Measurements from ENCODE around the gene ZSCAN9.

The ZSCAN9 gene

DNA sequence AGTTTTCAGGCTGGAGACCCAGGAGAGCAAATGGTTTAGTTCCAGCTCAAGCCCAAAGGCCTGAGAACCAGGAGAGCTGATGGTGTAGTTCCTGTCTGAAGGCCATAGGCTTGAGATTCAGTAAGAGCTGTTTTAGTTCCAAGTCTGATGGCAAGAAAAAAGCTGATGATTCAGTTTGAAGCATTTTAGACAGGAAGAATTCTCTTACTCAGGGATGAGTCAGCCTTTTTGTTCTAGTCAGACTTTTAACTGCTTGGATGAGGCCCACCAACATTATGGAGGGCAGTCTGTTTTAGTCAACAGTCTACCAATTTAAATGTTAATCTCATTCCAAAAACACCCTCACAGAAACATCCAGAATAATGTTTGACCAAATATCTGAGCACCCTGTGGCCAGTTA lies 44.4 kb downstream of the ZSCAN9 start:
- no peak for FAIRE-seq

DNA sequence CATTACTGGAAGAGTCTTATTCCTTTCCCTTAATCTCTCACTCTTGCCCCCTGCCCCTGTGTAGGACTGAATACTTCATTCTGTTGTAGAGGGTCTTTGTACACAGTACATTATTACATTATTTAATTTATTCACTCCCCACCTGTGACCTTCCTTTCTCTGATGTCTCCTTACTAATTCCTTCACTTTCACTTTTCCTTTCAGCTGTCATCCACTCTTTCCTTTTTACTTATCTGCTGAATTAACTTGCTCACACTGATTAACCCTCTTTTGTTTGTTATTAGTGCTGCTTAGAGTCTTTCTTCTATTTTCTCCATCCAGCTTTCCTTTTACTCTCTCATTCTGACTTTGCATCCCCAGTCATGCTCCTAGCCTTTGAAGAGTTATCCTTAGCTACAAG lies 49.8 kb downstream of the ZSCAN9 start:
- FAIRE-seq: no peak

DNA sequence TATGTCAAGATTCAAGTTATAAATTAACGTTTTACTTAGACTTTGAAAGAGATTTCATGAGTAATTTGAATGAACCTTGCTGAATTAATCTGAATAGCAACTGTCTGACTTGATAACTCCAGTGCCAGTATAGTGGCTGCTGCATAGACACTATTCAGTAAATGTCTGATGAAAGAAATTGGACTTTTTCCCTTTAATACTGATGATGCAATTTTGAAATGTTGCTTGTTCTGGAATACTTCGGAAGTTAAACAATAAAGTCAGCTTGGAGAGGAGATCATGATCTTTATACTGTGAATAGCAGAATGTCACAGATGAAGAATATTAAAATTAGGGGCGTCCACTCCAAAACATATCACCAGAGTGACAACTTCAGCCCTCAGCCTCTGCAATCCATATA lies 52.7 kb downstream of the ZSCAN9 start:
- FAIRE-seq: no peak

DNA sequence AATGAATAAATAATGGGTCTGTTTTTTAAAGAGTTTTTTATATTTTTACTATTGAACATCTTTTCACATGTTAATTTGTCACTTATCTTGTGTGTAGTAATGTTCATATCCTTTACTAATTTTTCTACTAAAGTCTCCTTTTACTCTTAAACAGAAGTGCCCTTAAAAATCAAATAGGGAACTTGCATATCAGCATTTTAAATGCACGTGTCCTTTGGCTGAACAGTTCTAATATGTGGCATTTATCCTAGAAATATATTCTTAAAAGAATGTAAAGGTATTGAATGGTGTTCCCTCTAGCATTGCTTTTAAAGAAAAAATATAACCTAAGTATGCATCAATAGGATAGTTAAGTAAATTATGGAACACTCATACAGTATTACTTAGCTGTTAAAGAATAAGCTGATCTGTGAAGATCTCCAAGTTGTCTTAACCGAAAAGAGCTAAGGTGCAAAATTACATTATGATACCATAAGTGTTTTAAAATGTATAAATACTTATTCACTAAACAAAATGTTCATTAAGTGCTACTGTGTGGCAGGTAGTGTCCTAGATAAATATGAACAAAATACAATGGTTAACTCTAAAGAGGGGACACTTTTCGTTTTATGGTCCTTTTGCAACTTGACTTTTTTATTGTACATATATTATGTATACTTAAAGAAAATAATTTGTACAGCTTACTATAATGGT lies 55.7 kb downstream of the ZSCAN9 start:
- FAIRE-seq: no peak

DNA sequence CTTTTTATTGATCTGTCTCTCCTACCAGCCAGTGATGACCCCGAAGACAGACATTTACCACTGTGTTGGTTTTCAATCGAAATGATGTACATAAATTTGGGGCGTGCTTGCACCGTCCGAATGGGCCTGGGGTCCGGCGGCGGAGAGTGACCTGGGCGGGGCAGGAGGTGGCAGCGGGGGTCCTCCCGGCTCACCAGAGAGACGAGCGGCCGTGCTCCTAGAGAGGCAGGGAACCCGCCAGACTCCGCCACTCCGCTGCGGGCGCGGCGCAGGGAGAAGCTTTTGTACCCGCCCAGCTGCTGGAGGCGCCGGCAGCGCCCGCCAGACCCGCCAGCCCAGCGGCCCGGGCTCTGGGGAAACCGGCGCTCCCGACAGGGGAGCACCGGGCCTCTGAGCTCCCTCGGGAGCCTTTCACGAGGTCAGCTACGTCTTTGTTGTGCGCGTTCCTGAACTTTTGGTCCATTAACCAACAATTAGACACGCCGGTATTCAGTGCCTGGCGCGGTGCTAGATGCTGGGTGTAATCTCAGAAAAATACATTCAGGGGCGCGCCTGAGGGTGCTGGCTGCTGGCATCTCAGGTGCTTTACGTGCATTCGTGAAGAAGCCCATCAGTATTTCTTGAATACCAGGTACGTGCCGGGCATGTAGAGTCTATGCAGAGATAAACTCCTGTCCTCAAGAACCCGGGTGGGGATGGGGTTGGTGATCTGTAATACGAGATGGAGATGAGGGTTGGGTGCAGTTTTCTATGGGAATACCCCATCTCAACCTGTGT lies 56.4 kb downstream of the ZSCAN9 start, which contains the start of gene PGBD1:
Gene PGBD1, plus strand, starts transcription at position 285 of the 777 bp plus-strand sequence. CDS start 2,242 bp downstream, outside the sequence.
- no peak for FAIRE-seq

DNA sequence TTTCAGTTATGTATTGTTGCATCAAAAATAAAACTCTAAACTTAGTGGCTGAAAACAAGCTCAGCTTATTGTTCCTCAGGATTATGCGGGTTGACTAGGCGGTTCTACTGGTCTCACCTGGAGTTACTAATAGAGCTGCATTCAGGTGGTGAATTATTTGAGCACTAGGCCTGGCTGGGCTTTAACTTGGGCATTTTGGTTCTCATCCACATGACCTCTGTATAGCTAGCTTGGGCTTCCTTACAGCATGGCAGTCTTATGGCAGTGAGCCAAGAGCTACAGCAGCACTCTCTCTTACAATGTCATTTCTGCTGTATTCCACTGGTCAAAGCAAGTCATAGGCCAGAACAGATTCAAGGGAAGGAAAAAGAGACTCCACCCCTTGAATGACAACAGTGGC lies 57.9 kb downstream of the ZSCAN9 start:
- no peak for FAIRE-seq
